ENCODE results near the gene DDX42. TPM values are rescaled to one million over a fixed set of nuclear protein-coding genes. Genes with fewer than 3 reads are reported as not detected.

The DDX42 gene, protein sequence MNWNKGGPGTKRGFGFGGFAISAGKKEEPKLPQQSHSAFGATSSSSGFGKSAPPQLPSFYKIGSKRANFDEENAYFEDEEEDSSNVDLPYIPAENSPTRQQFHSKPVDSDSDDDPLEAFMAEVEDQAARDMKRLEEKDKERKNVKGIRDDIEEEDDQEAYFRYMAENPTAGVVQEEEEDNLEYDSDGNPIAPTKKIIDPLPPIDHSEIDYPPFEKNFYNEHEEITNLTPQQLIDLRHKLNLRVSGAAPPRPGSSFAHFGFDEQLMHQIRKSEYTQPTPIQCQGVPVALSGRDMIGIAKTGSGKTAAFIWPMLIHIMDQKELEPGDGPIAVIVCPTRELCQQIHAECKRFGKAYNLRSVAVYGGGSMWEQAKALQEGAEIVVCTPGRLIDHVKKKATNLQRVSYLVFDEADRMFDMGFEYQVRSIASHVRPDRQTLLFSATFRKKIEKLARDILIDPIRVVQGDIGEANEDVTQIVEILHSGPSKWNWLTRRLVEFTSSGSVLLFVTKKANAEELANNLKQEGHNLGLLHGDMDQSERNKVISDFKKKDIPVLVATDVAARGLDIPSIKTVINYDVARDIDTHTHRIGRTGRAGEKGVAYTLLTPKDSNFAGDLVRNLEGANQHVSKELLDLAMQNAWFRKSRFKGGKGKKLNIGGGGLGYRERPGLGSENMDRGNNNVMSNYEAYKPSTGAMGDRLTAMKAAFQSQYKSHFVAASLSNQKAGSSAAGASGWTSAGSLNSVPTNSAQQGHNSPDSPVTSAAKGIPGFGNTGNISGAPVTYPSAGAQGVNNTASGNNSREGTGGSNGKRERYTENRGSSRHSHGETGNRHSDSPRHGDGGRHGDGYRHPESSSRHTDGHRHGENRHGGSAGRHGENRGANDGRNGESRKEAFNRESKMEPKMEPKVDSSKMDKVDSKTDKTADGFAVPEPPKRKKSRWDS
- 37.5 TPM for total RNA-seq

DNA sequence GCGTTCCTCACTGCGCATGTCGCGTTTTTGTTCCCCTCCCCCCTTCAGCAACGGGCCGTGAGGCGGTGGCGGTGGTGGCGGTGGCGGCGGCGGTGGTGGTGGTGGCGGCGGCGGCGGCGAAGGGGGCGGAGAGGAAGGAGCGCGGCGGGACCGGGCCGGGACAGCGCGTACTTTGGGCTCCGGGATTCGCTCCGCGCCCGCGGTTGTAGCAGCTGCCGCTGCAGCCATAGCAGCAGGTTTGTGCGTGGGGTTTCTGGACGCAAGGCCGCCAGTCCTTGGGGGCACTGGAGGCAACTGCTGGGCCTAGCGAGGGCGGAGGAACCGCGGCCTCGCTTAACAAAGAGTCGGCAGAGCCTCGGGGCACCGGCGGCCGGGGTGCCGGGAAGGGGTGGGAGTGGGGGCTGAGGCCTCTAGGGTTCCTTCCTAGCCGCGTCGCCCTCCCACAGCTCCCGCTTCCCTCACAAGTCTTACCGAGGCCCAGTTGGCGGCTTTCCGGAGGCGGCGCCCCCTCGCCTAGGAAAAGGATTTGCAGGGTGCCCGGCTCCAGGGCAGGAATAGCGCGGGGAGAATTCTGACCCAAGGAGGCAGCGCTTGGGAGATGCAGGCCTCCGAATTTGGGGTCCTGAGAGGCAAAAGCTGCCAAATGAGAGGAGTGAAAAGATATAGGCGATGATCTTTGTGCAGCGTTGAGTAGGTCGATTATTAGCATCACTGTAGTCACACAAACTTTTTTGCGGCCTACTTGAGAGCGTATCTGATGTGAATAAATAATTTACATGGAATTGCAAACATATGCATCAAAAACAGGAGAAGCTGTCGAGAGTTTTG, at the start of gene DDX42:
Gene DDX42, plus strand, starts transcription at position 30 of the 828 bp plus-strand sequence. CDS start 12,880 bp downstream, outside the sequence.
- Histone ChIP-seq H3K27ac (peak within 1 kb of the TSS; percentile 97 to 98), H3K9me3 (no peaks in the 10 kb centered on the region), H3K4me3 (peak within 1 kb of the TSS; percentile 89 to 97), H3K4me1 (peaks cover 4 to 25% of the 10 kb centered on the region in 2 donors), H3K36me3 (peaks cover 6 to 11% of the 10 kb centered on the region in 2 donors), H3K27me3 (no peaks in the 10 kb centered on the region)
- TF ChIP-seq, protein P1, sequence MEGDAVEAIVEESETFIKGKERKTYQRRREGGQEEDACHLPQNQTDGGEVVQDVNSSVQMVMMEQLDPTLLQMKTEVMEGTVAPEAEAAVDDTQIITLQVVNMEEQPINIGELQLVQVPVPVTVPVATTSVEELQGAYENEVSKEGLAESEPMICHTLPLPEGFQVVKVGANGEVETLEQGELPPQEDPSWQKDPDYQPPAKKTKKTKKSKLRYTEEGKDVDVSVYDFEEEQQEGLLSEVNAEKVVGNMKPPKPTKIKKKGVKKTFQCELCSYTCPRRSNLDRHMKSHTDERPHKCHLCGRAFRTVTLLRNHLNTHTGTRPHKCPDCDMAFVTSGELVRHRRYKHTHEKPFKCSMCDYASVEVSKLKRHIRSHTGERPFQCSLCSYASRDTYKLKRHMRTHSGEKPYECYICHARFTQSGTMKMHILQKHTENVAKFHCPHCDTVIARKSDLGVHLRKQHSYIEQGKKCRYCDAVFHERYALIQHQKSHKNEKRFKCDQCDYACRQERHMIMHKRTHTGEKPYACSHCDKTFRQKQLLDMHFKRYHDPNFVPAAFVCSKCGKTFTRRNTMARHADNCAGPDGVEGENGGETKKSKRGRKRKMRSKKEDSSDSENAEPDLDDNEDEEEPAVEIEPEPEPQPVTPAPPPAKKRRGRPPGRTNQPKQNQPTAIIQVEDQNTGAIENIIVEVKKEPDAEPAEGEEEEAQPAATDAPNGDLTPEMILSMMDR (IDR thresholded peaks at IDR 0.05), result peak in 1 of 3 experiments; percentile 13
- peak; percentile 51 to 93 for DNase-seq (ENCODE audit: low spot score in 2 of 2)
- intact Hi-C loops (cut with DNase I), result no loop called here

DNA sequence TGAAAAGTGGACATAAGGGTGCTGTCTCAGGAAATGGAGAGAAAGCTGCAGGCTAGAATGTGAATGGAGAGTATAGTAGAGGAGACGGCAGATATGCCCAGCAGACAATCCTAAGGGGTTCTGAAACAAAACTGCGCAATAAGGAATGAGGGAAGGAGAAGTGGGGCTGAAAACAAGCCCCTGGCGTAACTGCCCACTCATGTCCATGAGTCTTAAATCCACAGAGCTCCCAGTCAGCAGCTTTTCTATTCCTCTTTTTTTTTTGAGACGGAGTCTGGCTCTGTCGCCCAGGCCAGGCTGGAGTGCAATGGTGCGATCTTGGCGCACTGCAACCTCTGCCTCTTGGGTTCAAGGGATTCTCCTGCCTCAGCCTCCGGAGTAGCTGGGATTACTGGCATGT, 38.3 kb upstream of the DDX42 start:
- no peak for DNase-seq (ENCODE audit: low spot score in 2 of 2)
- Histone ChIP-seq H3K4me1 (peaks cover 0 to 6% of the 10 kb centered on the region in 2 donors), H3K27me3 (no peaks in the 10 kb centered on the region), H3K9me3 (no peaks in the 10 kb centered on the region), H3K36me3 (peaks cover 0 to 3% of the 10 kb centered on the region in 2 donors), H3K4me3 (no peak overlapping the region), H3K27ac (no peak overlapping the region)
- intact Hi-C loops (cut with DNase I), result no loop called here
- TF ChIP-seq, protein P1 (IDR thresholded peaks at IDR 0.05), result no peak

DNA sequence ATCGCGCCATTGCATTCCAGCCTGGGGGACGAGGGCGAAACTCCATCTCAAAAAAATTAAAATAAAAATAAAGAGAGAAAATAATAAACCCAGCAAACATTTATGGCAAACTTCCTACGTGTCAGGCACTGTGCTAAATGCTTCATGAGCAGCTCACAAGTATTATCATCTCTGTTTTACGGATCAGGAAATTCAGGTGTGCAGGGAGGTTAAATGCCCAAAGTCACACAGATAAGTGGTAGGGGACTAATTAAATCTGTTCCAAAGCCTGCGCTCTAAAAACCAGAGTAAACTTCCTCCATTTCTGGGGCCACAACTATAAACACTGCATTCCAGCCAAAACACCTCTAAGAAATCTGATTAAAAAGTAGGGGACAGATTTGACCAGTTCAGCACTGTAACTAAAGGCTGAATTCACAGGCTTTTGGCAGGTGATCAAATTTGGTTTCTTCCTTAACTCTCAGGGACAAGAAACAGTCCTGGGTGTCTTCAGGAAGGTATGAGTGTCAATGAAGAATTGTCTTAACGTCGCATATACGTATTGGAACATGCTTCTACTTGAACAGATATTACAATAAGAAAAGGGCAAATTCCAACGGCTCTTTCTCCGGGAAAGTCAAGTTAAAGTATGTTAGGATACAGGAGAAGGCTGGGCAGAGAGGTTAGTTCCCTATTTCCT, 33.4 kb upstream of the DDX42 start:
- Histone ChIP-seq H3K27me3 (no peaks in the 10 kb centered on the region), H3K9me3 (no peaks in the 10 kb centered on the region), H3K4me1 (peaks cover 0 to 10% of the 10 kb centered on the region in 2 donors), H3K4me3 (peak overlapping the region; percentile 84 to 90), H3K36me3 (peaks cover 0 to 2% of the 10 kb centered on the region in 2 donors), H3K27ac (peak overlapping the region; percentile 91 to 94)
- TF ChIP-seq, protein P1 (IDR thresholded peaks at IDR 0.05), result no peak
- no peak for DNase-seq (ENCODE audit: low spot score in 2 of 2)
- intact Hi-C loops (cut with DNase I), result loop anchor here (2.0 kb wide), 4 partner anchors 32 to 118 kb away; partner anchors contain the start of genes CCDC47, FTSJ3, LIMD2 and MAP3K3

DNA sequence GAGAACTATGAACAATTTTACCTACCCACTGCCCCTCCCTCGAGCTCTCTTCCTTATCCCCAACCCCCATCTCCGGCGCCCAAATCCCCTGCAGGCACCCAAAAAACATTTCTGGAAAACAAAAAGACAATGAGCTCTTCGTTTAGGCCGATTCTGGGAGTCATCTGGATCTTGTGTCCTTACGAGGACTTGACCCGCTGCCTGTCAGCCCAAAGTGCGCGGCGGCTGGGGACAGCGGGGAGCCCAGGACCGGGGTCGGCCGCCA, 32.9 kb upstream of the DDX42 start:
- no peaks in the 10 kb centered on the region for H3K27me3 ChIP-seq
- no peaks in the 10 kb centered on the region for H3K9me3 ChIP-seq
- peaks cover 0 to 10% of the 10 kb centered on the region in 2 donors for H3K4me1 ChIP-seq
- TF ChIP-seq, protein P1 (IDR thresholded peaks at IDR 0.05), result no peak
- intact Hi-C loops (cut with DNase I), result loop anchor here (2.0 kb wide), 4 partner anchors 32 to 118 kb away; partner anchors contain the start of genes CCDC47, FTSJ3, LIMD2 and MAP3K3
- peak overlapping the region; percentile 91 to 94 for H3K27ac ChIP-seq
- peaks cover 0 to 6% of the 10 kb centered on the region in 2 donors for H3K36me3 ChIP-seq
- peak overlapping the region; percentile 84 to 90 for H3K4me3 ChIP-seq
- DNase-seq (ENCODE audit: low spot score in 2 of 2), result no peak

Data from ascending aorta (tissue), 2 donors.